Gastrocnemius medialis (tissue), 4 donors: ENCODE results near the gene PCP4L1.

ENCODE experiments used
- CTCF ChIP-seq, 5 experiments: fragments of 450-650 bp in 3 of 5; fragments of 200-600 bp in 2 of 5; sonication (generic) in 2 of 5; IDR thresholded peaks in 4 of 5; conservative IDR thresholded peaks in 1 of 5; 1 replicate in 4 of 5; 2 replicates in 1 of 5; pipeline ENCODE4 v1.5.1; 2016 to 2019; ENCODE audit warnings: antibody characterized with exemption in 5 of 5, mild to moderate bottlenecking in 3 of 5, moderate library complexity in 3 of 5
- POLR2A ChIP-seq, 2 donors: fragments of 450-650 bp; IDR thresholded peaks; one replicate each; pipeline ENCODE4 v1.6.1; 2017; ENCODE audit warnings: antibody characterized with exemption in 2 of 2, mild to moderate bottlenecking in 2 of 2, moderate library complexity in 2 of 2

- TF ChIP-seq CTCF (IDR thresholded peaks at IDR 0.05 in 4 of 5, conservative IDR thresholded peaks at IDR 0.05 in 1 of 5) (no peak), POLR2A (IDR thresholded peaks at IDR 0.05) (no peak)
Observed at GRCh38 chr1:161307892-161308638, 49.5 kb downstream of the PCP4L1 start.
